COR-L47 (cell line): Measurements from ENCODE around the gene GSE1.
A peak's percentile ranks its signal among the peaks of the same experiment; 100 is the strongest.

Experiments
- DNase-seq: peaks from one replicate; lab custom pipeline; 2025; lab: John Stamatoyannopoulos, UW

The GSE1 gene

GRCh38 chr16:85574672-85575475 is 38.2 kb upstream of the GSE1 start:
- DNase-seq, result no peak

- DNase-seq, result no peak
Measured at GRCh38 chr16:85575920-85576319, 37.2 kb upstream of the GSE1 start.

GRCh38 chr16:85576944-85577343 is 36.2 kb upstream of the GSE1 start:
- no peak for DNase-seq

- DNase-seq, result peak; percentile 88
Measured at GRCh38 chr16:85577899-85578598, 35.1 kb upstream of the GSE1 start.

DNA sequence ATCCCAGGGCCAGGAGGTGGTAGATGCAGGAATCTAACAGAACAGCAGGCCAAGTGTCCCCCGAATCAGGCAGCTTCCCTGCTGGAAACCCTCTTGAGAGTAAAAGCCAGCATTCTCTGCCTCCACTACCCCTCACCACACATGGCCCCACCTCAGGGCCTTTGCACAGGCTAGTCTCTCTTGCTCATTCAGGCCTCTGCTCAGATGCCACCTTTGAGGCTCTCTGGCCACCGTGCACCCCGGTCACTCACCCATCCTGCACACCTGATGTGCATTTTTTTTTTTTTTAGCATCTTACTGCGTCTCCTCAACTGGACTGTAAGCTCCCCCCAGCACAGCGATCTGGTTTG is 34.5 kb upstream of the GSE1 start:
- no peak for DNase-seq

DNA sequence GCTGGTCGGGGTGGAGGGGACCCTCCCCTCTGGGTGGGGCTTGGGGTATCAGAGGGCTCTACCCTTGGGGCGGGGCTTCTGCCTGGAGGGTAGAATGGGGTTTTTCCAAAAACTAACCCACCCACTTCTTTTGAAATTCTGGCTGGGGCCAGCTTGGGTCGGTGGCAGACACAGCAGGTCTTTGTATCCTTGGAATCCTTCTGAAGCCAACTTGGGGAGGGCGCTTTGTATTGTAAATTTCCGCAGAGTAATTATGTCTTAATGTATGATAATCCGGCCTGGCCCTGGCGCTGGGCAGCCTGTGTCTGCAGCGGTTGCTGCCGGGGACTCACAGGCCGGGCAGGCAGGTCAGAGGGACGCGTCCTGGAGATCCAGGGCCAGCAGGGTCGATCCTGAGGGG is 33.9 kb upstream of the GSE1 start:
- DNase-seq, result peak; percentile 41

DNA sequence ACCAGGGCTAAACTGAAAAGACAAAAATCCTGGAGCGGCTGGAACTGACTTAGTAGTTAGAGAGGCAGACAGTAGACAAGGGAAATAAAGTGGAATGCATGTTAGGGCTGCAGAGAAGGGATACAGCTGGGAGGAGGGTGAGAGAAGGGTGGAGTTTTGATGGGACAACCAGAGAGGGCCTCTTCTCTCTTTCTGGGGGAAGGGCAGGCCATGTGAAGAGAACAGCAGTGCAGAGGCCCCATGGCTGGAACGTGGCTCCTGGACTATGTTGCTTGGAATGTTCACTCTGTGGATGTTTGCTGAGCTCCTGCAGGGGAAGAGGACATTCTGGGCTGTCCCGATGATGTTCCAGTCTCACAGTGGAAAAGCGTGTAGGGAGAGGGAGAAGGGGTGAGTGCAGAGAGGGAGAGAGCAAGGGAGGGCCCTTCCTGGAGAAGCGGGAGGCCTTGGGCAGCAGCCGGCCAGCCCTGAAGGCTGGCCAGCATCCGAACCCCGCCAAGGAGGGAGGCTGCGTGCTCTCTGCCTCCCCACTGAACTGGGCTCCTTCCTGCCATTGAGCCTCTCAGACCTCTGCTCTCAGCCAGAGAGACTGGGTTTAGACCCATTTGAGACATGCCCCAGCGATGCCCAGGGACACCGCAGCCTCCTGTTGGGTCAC is 33.1 kb upstream of the GSE1 start:
- DNase-seq, result no peak

GRCh38 chr16:85580684-85581083 is 32.4 kb upstream of the GSE1 start:
- no peak for DNase-seq

DNA sequence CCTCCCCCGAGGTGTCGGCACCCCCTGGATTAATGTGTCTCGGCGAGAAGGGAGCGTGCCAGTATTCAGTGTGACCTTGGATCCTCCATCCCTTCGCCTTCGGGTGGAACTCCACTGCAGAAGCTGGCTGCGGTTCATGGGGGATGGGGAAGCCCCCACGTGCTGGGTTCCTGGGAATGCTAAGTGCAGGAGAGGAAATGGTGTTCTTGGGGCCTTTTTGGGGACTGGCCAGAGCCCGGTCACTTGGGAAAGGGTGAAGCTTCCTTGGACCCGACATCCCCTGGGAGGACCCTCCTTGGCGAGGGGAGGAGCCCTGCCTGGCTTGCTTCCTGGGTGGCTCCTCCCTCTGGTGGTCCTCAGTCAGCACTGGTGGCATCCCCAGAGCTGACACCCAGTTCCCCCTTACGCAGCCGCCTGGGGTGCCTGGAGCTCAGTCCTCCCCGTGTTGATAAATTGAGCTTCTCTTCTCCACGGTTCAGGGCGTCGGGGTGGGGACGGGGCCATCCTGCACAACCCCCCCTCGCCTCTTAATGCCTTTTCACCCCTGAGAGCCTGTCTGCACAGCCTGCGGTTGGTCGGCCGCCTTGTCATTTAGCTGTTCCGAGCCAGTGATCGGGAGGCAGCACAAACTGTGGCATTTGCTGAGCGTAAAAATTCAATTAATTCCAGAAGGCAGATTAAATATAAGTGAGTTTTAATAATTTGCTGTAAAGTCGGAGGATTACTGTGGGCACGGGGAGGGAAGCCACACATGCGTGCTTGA is 30.7 kb upstream of the GSE1 start:
- no peak for DNase-seq

GRCh38 chr16:85583491-85584181 is 29.5 kb upstream of the GSE1 start:
- peak; percentile 94 for DNase-seq

GRCh38 chr16:85584267-85584666 is 28.9 kb upstream of the GSE1 start:
- peak; percentile 83 for DNase-seq

GRCh38 chr16:85584819-85585282 is 28.3 kb upstream of the GSE1 start:
- DNase-seq, result peak; percentile 49

DNA sequence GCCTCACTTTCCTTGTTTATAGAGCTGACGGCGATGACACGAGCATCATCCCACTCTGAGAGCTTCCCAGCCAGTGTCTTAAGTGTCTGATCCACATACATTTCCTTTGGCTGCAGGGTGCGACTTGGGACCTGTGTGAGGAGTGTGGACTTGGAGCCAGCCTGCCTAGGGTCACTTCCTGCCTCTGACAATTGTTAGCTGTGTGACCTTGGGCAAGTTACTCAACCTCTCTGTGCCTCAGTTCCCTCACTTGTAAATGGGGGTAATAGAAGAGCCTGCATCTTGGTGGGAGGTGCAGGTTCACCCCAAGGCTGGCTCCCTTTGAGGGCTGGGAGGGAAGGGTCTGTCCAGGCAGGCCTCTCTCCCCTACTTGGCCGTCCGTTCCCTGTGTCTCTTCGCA is 27.4 kb upstream of the GSE1 start:
- DNase-seq, result no peak

DNA sequence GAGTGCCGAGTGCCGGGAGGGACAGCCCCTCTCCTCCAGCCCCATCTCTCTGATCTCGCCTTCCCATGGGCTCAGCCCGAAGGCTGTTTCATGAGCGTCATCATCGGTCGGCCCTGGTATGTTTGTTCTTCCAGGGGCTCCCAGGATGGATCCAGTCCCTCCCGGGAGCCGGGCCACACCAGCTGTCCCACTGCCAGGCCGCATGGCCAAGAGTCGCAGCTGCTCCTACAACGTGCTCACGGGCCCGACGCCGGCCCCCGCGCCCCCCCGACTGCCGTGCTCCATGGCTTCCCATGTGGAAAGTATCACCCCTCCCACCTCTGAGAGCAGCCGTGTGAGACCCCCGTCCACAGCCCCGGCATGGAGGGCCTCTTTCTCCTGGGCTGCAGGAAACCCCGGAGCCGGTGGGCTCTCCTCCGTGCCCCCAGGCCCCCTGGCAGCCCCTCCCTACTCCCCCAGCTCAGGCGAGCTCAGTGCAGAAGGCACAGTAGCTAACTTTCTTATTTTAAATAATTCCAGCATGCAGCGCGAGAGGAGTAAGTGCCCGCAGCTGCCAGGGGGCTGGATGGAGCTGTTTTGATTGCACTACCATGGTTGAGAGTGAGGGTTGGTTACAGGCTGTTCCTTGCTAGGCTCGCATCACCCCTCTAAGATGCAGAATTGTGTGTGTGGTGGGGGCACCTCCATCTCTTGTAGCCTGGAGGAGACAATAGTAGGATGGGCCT is 26.6 kb upstream of the GSE1 start:
- DNase-seq, result no peak

- DNase-seq, result no peak
Measured at GRCh38 chr16:85587762-85588556, 25.2 kb upstream of the GSE1 start.

- no peak for DNase-seq
Measured at GRCh38 chr16:85588562-85589503, 24.3 kb upstream of the GSE1 start.

DNA sequence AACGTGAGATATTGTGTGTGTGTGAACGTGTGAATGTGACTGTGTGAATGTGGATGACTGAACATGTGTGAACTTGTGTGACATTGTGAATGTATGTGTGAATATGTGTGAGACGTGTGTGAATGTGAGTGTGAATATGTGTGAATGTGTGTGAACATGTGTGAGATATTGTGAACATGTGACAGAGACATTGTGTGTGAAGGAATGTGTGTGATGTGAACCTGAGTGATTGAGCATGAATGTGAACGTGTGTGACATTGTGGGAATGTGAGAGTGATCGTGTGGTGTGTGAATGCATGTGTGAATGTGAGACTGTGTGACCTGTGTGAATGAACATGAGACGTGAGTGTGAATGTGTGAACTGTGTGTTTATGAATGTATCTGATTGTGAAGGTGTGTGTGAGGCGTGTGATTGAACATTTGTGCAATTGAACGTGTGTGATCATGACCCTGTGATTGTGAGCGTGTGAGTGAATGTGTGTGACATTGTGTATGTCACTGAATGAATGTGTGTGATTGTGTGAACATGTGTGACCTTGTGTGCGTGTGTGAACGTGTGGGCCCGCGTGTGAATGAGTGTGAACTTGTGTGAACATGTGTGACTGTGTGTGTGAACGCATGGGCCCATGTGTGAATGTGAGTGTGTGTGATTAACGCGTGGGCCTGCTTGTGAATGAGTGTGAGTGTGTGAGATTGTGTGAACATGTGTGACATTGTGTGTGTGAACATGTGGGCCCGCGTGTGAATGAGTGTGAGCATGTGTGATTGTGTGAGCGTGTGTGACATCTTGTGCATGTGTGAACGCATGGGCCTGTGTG is 23.2 kb upstream of the GSE1 start:
- DNase-seq, result no peak

GRCh38 chr16:85590506-85590832 is 22.7 kb upstream of the GSE1 start:
- DNase-seq, result no peak
